Measurements from ENCODE around the gene STIMATE.

DNA sequence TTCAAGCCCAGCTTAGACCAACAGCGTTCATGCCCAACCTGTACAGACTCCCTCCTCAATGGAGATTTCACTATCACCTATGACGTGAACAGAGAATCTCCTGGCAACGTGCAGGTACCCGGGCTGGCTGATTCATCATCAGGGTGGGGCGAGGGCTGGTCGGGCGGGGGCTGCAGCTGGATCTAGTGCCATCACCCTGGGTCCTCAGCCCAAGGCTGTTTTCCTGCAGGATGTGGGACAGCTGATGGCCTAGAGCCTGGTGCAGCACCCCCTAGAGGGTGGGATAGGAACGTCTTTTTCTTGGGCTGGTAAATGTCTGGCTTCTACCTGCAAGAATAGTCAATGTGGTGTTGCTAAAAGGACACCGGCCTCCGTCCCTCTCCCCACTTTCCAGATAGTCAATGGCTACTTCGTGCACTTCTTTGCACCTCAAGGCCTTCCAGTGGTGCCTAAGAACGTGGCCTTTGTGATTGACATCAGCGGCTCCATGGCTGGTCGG, 98.3 kb downstream of the STIMATE start:
- TF ChIP-seq, protein P1, sequence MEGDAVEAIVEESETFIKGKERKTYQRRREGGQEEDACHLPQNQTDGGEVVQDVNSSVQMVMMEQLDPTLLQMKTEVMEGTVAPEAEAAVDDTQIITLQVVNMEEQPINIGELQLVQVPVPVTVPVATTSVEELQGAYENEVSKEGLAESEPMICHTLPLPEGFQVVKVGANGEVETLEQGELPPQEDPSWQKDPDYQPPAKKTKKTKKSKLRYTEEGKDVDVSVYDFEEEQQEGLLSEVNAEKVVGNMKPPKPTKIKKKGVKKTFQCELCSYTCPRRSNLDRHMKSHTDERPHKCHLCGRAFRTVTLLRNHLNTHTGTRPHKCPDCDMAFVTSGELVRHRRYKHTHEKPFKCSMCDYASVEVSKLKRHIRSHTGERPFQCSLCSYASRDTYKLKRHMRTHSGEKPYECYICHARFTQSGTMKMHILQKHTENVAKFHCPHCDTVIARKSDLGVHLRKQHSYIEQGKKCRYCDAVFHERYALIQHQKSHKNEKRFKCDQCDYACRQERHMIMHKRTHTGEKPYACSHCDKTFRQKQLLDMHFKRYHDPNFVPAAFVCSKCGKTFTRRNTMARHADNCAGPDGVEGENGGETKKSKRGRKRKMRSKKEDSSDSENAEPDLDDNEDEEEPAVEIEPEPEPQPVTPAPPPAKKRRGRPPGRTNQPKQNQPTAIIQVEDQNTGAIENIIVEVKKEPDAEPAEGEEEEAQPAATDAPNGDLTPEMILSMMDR (IDR thresholded peaks at IDR 0.05): peak in 1 of 2 donors; percentile 33
- TF ChIP-seq POLR2A (IDR thresholded peaks at IDR 0.05) (no peak), POLR2AphosphoS5 (IDR thresholded peaks at IDR 0.05) (no peak)
